Measurements from ENCODE around the gene RRAGC.

DNA sequence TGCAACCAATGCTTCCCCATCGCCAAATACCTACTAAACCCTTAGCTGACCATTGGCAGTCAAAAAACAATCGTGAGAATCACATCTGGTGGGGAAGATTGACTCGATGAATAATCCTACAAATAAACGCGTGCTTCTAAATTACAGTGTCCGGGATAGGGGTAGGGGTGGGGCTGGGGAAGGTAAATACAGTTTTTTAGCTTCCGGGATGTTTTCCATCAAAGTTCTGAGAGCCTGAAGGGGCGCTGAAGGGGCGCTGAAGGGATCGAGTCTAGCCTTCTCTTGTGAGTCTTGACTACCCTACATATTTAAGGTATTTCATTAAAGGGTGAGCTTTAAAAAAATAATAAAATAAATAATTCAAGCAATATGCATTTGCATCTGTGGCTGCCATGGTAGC, 40.5 kb downstream of the RRAGC start:
- TF ChIP-seq CBX2 (IDR thresholded peaks at IDR 0.05; ENCODE audit: borderline replicate concordance, low read depth) (no peak), EP300 (IDR thresholded peaks at IDR 0.05) (no peak), MAZ (IDR thresholded peaks at IDR 0.05; ENCODE audit: borderline replicate concordance, low read depth, low read length) (no peak), RFX5 (IDR thresholded peaks at IDR 0.05) (no peak), PHF8 (IDR thresholded peaks at IDR 0.05; ENCODE audit: borderline replicate concordance, low read depth) (no peak), MYC (IDR thresholded peaks at IDR 0.05; ENCODE audit: borderline replicate concordance, low read length) (no peak), POLR2A (IDR thresholded peaks at IDR 0.05; ENCODE audit: low read length) (no peak)
- TF ChIP-seq, protein P1, sequence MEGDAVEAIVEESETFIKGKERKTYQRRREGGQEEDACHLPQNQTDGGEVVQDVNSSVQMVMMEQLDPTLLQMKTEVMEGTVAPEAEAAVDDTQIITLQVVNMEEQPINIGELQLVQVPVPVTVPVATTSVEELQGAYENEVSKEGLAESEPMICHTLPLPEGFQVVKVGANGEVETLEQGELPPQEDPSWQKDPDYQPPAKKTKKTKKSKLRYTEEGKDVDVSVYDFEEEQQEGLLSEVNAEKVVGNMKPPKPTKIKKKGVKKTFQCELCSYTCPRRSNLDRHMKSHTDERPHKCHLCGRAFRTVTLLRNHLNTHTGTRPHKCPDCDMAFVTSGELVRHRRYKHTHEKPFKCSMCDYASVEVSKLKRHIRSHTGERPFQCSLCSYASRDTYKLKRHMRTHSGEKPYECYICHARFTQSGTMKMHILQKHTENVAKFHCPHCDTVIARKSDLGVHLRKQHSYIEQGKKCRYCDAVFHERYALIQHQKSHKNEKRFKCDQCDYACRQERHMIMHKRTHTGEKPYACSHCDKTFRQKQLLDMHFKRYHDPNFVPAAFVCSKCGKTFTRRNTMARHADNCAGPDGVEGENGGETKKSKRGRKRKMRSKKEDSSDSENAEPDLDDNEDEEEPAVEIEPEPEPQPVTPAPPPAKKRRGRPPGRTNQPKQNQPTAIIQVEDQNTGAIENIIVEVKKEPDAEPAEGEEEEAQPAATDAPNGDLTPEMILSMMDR (IDR thresholded peaks at IDR 0.05) = no peak
- TF ChIP-seq, protein P2, sequence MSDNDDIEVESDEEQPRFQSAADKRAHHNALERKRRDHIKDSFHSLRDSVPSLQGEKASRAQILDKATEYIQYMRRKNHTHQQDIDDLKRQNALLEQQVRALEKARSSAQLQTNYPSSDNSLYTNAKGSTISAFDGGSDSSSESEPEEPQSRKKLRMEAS (IDR thresholded peaks at IDR 0.05) = no peak

Measured in A549 (cell line).